Measurements from ENCODE around the gene TRIM32. TPM values are rescaled to one million over a fixed set of nuclear protein-coding genes. Genes with fewer than 3 reads are reported as not detected.

The TRIM32 gene
- total and polyA plus RNA-seq, 2 donors (not counting 1 experiment from before 2014, with no cell fraction given): 3.6 to 14.1 TPM

DNA sequence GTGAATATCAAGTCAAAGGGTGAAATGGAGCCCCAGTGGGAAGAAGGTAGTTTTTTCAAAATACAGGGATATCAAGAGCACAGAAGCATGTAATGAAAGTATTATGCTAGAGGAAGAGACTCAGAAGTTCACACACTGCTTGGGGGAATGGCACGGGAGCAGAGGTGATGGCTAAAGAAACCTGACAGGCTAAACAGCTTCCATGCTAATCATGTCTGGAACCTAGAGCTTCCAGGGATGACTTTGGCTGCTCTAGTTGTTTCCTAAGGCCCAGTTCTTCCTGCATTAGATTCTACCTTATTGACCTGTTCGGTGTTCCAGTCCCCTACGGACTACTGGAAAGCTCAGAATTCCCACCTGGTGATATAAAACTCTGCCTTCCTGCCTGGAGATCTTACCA, 34.3 kb downstream of the TRIM32 start:
- POLR2A ChIA-PET: no interaction called here
- H2AFZ ChIP-seq (ENCODE audit: insufficient read depth, low read depth, low read length, poor library complexity, severe bottlenecking): no peak overlapping the region
- intact Hi-C loops (cut with micrococcal nuclease): no loop called here

GRCh38 chr9:116721944-116722343, 34.8 kb downstream of the TRIM32 start:
- Histone ChIP-seq H3K4me1 (ENCODE audit: control insufficient read depth in 2 of 2, insufficient read depth in 2 of 2, low read length in 2 of 2) (no peaks in the 10 kb centered on the region), H3K27ac (ENCODE audit: low read length in 2 of 2) (no peak overlapping the region), H3K27me3 (replicated peaks in 1 of 4; ENCODE audit: control extremely low read depth in 1 of 4, control insufficient read depth in 3 of 4, insufficient read depth in 4 of 4, low read length in 3 of 4) (peaks cover 0 to 6% (median 0%) of the 10 kb centered on the region in 4 experiments), H3K4me3 (ENCODE audit: control extremely low read depth in 1 of 5, extremely low read depth in 1 of 5, insufficient read depth in 1 of 5, low read depth in 2 of 5, low read length in 4 of 5) (no peak overlapping the region), H4K20me1 (ENCODE audit: control insufficient read depth, insufficient read depth, low read length, poor library complexity, severe bottlenecking) (no peaks in the 10 kb centered on the region), H3K79me2 (ENCODE audit: control insufficient read depth, insufficient read depth, low read length) (no peaks in the 10 kb centered on the region), H2AFZ (ENCODE audit: insufficient read depth, low read depth, low read length, poor library complexity, severe bottlenecking) (no peak overlapping the region), H3K36me3 (replicated peaks in 1 of 2; ENCODE audit: control extremely low read depth in 1 of 2, control insufficient read depth in 1 of 2, extremely low read depth in 1 of 2, insufficient read depth in 2 of 2, low read length in 1 of 2) (no peaks in the 10 kb centered on the region), H3K9ac (ENCODE audit: low read length) (no peak overlapping the region), H3K9me3 (ENCODE audit: control extremely low read depth in 1 of 3, control insufficient read depth in 2 of 3, insufficient read depth in 1 of 3, low read length in 2 of 3) (no peaks in the 10 kb centered on the region), H3K4me2 (replicated peaks; ENCODE audit: low read depth, low read length, poor library complexity, severe bottlenecking) (no peak overlapping the region)
- H3K27ac Mint-ChIP-seq: no peak overlapping the region
- ATAC-seq (ENCODE audit: low read depth) (no peak), DNase-seq (no peak)
- no peaks in the 10 kb centered on the region for H3K9me3 Mint-ChIP-seq (ENCODE audit: insufficient read depth)
- H3K27me3 Mint-ChIP-seq: peaks cover 15% of the 10 kb centered on the region
- H3K4me1 Mint-ChIP-seq: no peaks in the 10 kb centered on the region
- CTCF ChIA-PET: no interaction called here
- no peak overlapping the region for H3K4me3 Mint-ChIP-seq
- WGBS (ENCODE audit: insufficient coverage): no CpG with 5 or more reads among the region's 2 CpGs
- intact Hi-C loops (cut with micrococcal nuclease): no loop called here
- POLR2A ChIA-PET: no interaction called here
- TF ChIP-seq, protein P1, sequence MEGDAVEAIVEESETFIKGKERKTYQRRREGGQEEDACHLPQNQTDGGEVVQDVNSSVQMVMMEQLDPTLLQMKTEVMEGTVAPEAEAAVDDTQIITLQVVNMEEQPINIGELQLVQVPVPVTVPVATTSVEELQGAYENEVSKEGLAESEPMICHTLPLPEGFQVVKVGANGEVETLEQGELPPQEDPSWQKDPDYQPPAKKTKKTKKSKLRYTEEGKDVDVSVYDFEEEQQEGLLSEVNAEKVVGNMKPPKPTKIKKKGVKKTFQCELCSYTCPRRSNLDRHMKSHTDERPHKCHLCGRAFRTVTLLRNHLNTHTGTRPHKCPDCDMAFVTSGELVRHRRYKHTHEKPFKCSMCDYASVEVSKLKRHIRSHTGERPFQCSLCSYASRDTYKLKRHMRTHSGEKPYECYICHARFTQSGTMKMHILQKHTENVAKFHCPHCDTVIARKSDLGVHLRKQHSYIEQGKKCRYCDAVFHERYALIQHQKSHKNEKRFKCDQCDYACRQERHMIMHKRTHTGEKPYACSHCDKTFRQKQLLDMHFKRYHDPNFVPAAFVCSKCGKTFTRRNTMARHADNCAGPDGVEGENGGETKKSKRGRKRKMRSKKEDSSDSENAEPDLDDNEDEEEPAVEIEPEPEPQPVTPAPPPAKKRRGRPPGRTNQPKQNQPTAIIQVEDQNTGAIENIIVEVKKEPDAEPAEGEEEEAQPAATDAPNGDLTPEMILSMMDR (IDR thresholded peaks at IDR 0.05): no peak

More for the DNA sequence above, 34.3 kb downstream of the TRIM32 start:
- Histone ChIP-seq H3K9ac (ENCODE audit: low read length) (no peak overlapping the region), H4K20me1 (ENCODE audit: control insufficient read depth, insufficient read depth, low read length, poor library complexity, severe bottlenecking) (no peaks in the 10 kb centered on the region), H3K9me3 (ENCODE audit: control extremely low read depth in 1 of 3, control insufficient read depth in 2 of 3, insufficient read depth in 1 of 3, low read length in 2 of 3) (no peaks in the 10 kb centered on the region), H3K27ac (ENCODE audit: low read length in 2 of 2) (no peak overlapping the region), H3K4me1 (ENCODE audit: control insufficient read depth in 2 of 2, insufficient read depth in 2 of 2, low read length in 2 of 2) (no peaks in the 10 kb centered on the region), H3K79me2 (ENCODE audit: control insufficient read depth, insufficient read depth, low read length) (no peaks in the 10 kb centered on the region), H3K36me3 (replicated peaks in 1 of 2; ENCODE audit: control extremely low read depth in 1 of 2, control insufficient read depth in 1 of 2, extremely low read depth in 1 of 2, insufficient read depth in 2 of 2, low read length in 1 of 2) (no peaks in the 10 kb centered on the region), H3K4me2 (replicated peaks; ENCODE audit: low read depth, low read length, poor library complexity, severe bottlenecking) (no peak overlapping the region), H3K4me3 (ENCODE audit: control extremely low read depth in 1 of 5, extremely low read depth in 1 of 5, insufficient read depth in 1 of 5, low read depth in 2 of 5, low read length in 4 of 5) (no peak overlapping the region), H3K27me3 (replicated peaks in 1 of 4; ENCODE audit: control extremely low read depth in 1 of 4, control insufficient read depth in 3 of 4, insufficient read depth in 4 of 4, low read length in 3 of 4) (peaks cover 0 to 6% (median 0%) of the 10 kb centered on the region in 4 experiments)
- H3K27ac Mint-ChIP-seq: no peak overlapping the region
- CTCF ChIA-PET: no interaction called here
- no peaks in the 10 kb centered on the region for H3K4me1 Mint-ChIP-seq
- H3K27me3 Mint-ChIP-seq: peaks cover 15% of the 10 kb centered on the region
- H3K9me3 Mint-ChIP-seq (ENCODE audit: insufficient read depth): no peaks in the 10 kb centered on the region
- H3K4me3 Mint-ChIP-seq: no peak overlapping the region
- ATAC-seq (ENCODE audit: low read depth) (no peak), DNase-seq (no peak)
- TF ChIP-seq, protein P1 (IDR thresholded peaks at IDR 0.05): no peak
- TF ChIP-seq EZH2 (IDR thresholded peaks at IDR 0.05; ENCODE audit: borderline replicate concordance, insufficient read depth, low read depth, low read length, poor library complexity, severe bottlenecking): no peak
- 97% methylated on average over 3 of the region's 3 CpGs for WGBS (ENCODE audit: insufficient coverage)
